ENCODE data around the gene DZIP1. TPM values are rescaled to one million over a fixed set of nuclear protein-coding genes. Genes with fewer than 3 reads are reported as not detected.
"Not testable (repeated sequence)": the region's sequence is repeated elsewhere in the genome, so short reads cannot be mapped to it uniquely, and the experiment has no call there.

Gene DZIP1
- total and polyA plus RNA-seq, 2 donors (not counting 1 experiment from before 2014, with no cell fraction given), result not detected

DNA sequence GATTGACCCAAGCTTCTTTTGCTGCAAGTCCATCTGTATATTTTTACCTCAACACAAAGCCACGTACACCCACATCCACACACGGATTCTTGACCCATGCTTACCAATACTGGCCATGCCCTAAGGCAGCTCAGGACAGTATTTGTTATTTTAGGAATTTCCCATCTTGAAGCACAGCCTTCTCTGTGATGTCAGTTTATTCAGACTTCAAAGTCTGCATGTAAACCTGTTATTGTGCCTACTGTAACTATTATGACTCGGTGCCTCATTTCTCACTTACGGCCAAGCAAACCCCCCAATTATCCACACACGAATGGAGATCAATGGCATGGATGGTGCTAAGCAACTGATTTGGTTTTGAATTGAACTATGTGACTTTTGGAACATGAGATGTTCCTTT is 74.5 kb downstream of the DZIP1 start:
- intact Hi-C loops (cut with micrococcal nuclease), result no loop called here
- Histone ChIP-seq H3K9ac (ENCODE audit: low read length) (no peak overlapping the region), H3K4me3 (ENCODE audit: control extremely low read depth in 1 of 5, extremely low read depth in 1 of 5, insufficient read depth in 1 of 5, low read depth in 2 of 5, low read length in 4 of 5) (no peak overlapping the region), H3K27ac (ENCODE audit: low read length in 2 of 2) (no peak overlapping the region), H3K27me3 (replicated peaks in 1 of 4; ENCODE audit: control extremely low read depth in 1 of 4, control insufficient read depth in 3 of 4, insufficient read depth in 4 of 4, low read length in 3 of 4) (no peaks in the 10 kb centered on the region), H3K4me1 (ENCODE audit: control insufficient read depth in 2 of 2, insufficient read depth in 2 of 2, low read length in 2 of 2) (no peaks in the 10 kb centered on the region), H3K9me3 (ENCODE audit: control extremely low read depth in 1 of 3, control insufficient read depth in 2 of 3, insufficient read depth in 1 of 3, low read length in 2 of 3) (no peaks in the 10 kb centered on the region), H3K4me2 (replicated peaks; ENCODE audit: low read depth, low read length, poor library complexity, severe bottlenecking) (no peak overlapping the region), H2AFZ (ENCODE audit: insufficient read depth, low read depth, low read length, poor library complexity, severe bottlenecking) (no peak overlapping the region), H4K20me1 (ENCODE audit: control insufficient read depth, insufficient read depth, low read length, poor library complexity, severe bottlenecking) (no peaks in the 10 kb centered on the region), H3K79me2 (ENCODE audit: control insufficient read depth, insufficient read depth, low read length) (no peaks in the 10 kb centered on the region), H3K36me3 (replicated peaks in 1 of 2; ENCODE audit: control extremely low read depth in 1 of 2, control insufficient read depth in 1 of 2, extremely low read depth in 1 of 2, insufficient read depth in 2 of 2, low read length in 1 of 2) (no peaks in the 10 kb centered on the region)
- ChIA-PET CTCF (no interaction called here), POLR2A (no interaction called here)
- ATAC-seq (ENCODE audit: low read depth) (no peak), DNase-seq (no peak)
- H3K27me3 Mint-ChIP-seq, result peaks cover 28% of the 10 kb centered on the region
- TF ChIP-seq, protein P1, sequence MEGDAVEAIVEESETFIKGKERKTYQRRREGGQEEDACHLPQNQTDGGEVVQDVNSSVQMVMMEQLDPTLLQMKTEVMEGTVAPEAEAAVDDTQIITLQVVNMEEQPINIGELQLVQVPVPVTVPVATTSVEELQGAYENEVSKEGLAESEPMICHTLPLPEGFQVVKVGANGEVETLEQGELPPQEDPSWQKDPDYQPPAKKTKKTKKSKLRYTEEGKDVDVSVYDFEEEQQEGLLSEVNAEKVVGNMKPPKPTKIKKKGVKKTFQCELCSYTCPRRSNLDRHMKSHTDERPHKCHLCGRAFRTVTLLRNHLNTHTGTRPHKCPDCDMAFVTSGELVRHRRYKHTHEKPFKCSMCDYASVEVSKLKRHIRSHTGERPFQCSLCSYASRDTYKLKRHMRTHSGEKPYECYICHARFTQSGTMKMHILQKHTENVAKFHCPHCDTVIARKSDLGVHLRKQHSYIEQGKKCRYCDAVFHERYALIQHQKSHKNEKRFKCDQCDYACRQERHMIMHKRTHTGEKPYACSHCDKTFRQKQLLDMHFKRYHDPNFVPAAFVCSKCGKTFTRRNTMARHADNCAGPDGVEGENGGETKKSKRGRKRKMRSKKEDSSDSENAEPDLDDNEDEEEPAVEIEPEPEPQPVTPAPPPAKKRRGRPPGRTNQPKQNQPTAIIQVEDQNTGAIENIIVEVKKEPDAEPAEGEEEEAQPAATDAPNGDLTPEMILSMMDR (IDR thresholded peaks at IDR 0.05), result no peak
- no peak for TF ChIP-seq EZH2 (IDR thresholded peaks at IDR 0.05; ENCODE audit: borderline replicate concordance, insufficient read depth, low read depth, low read length, poor library complexity, severe bottlenecking)
- no CpG with 5 or more reads among the region's 5 CpGs for WGBS (ENCODE audit: insufficient coverage)
- no peaks in the 10 kb centered on the region for H3K4me1 Mint-ChIP-seq
- peaks cover 3% of the 10 kb centered on the region for H3K9me3 Mint-ChIP-seq (ENCODE audit: insufficient read depth)
- no peak overlapping the region for H3K4me3 Mint-ChIP-seq
- H3K27ac Mint-ChIP-seq, result no peak overlapping the region

DNA sequence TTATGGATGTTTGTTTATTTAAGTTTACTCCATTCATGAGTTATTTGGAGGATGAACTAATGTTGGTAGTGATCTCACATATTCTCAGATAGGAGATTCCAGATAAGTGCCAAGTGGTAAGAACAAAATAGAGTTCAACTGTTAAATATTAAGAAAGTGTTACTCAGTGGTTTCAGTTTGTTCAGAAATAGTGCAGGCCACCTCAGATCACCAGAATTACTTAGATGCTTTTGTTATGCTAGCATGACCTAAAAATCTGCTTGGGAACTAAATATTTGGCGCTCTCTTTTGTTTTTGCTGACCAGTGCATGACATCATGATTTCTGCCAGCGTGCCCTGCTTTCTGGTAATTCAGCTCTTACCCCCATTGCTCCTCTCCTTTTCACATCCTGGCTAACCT is 76.4 kb downstream of the DZIP1 start:
- Histone ChIP-seq H3K9me3 (ENCODE audit: control extremely low read depth in 1 of 3, control insufficient read depth in 2 of 3, insufficient read depth in 1 of 3, low read length in 2 of 3) (no peaks in the 10 kb centered on the region), H3K27ac (ENCODE audit: low read length in 2 of 2) (no peak overlapping the region), H3K27me3 (replicated peaks in 1 of 4; ENCODE audit: control extremely low read depth in 1 of 4, control insufficient read depth in 3 of 4, insufficient read depth in 4 of 4, low read length in 3 of 4) (no peaks in the 10 kb centered on the region), H4K20me1 (ENCODE audit: control insufficient read depth, insufficient read depth, low read length, poor library complexity, severe bottlenecking) (no peaks in the 10 kb centered on the region), H3K4me1 (ENCODE audit: control insufficient read depth in 2 of 2, insufficient read depth in 2 of 2, low read length in 2 of 2) (no peaks in the 10 kb centered on the region), H3K79me2 (ENCODE audit: control insufficient read depth, insufficient read depth, low read length) (no peaks in the 10 kb centered on the region), H3K4me3 (ENCODE audit: control extremely low read depth in 1 of 5, extremely low read depth in 1 of 5, insufficient read depth in 1 of 5, low read depth in 2 of 5, low read length in 4 of 5) (no peak overlapping the region), H2AFZ (ENCODE audit: insufficient read depth, low read depth, low read length, poor library complexity, severe bottlenecking) (no peak overlapping the region), H3K36me3 (replicated peaks in 1 of 2; ENCODE audit: control extremely low read depth in 1 of 2, control insufficient read depth in 1 of 2, extremely low read depth in 1 of 2, insufficient read depth in 2 of 2, low read length in 1 of 2) (no peaks in the 10 kb centered on the region), H3K9ac (ENCODE audit: low read length) (no peak overlapping the region), H3K4me2 (replicated peaks; ENCODE audit: low read depth, low read length, poor library complexity, severe bottlenecking) (no peak overlapping the region)
- ChIA-PET CTCF (no interaction called here), POLR2A (no interaction called here)
- H3K27ac Mint-ChIP-seq, result no peak overlapping the region
- TF ChIP-seq, protein P1 (IDR thresholded peaks at IDR 0.05), result no peak
- TF ChIP-seq EZH2 (IDR thresholded peaks at IDR 0.05; ENCODE audit: borderline replicate concordance, insufficient read depth, low read depth, low read length, poor library complexity, severe bottlenecking), result no peak
- H3K4me1 Mint-ChIP-seq, result no peaks in the 10 kb centered on the region
- intact Hi-C loops (cut with micrococcal nuclease), result no loop called here
- 100% methylated on average over 1 of the region's 2 CpGs for WGBS (ENCODE audit: insufficient coverage)
- no peak overlapping the region for H3K4me3 Mint-ChIP-seq
- DNase-seq, result no peak
- peaks cover 3% of the 10 kb centered on the region for H3K9me3 Mint-ChIP-seq (ENCODE audit: insufficient read depth)
- no peak for ATAC-seq (ENCODE audit: low read depth)
- H3K27me3 Mint-ChIP-seq, result peaks cover 30% of the 10 kb centered on the region

DNA sequence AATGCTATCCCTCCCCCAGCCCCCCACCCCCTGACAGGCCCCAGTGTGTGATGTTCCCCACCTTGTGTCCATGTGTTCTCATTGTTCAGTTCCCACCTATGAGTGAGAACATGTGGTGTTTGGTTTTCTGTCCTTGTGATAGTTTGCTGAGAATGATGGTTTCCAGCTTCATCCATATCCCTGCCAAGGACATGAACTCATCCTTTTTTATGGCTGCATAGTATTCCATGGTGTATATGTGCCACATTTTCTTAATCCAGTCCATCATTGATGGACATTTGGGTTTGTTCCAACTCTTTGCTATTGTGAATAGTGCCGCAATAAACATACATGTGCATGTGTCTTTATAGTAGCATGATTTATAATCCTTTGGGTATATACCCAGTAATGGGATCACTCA is 78.7 kb downstream of the DZIP1 start:
- H3K4me1 ChIP-seq (ENCODE audit: control insufficient read depth in 2 of 2, insufficient read depth in 2 of 2, low read length in 2 of 2); ATAC-seq (ENCODE audit: low read depth); DNase-seq; H3K4me3 Mint-ChIP-seq; H3K9me3 Mint-ChIP-seq (ENCODE audit: insufficient read depth); H3K27me3 ChIP-seq (replicated peaks in 1 of 4; ENCODE audit: control extremely low read depth in 1 of 4, control insufficient read depth in 3 of 4, insufficient read depth in 4 of 4, low read length in 3 of 4); H3K79me2 ChIP-seq (ENCODE audit: control insufficient read depth, insufficient read depth, low read length); POLR2A ChIA-PET; H2AFZ ChIP-seq (ENCODE audit: insufficient read depth, low read depth, low read length, poor library complexity, severe bottlenecking); CTCF ChIA-PET; H4K20me1 ChIP-seq (ENCODE audit: control insufficient read depth, insufficient read depth, low read length, poor library complexity, severe bottlenecking); H3K27ac ChIP-seq (ENCODE audit: low read length in 2 of 2); H3K36me3 ChIP-seq (replicated peaks in 1 of 2; ENCODE audit: control extremely low read depth in 1 of 2, control insufficient read depth in 1 of 2, extremely low read depth in 1 of 2, insufficient read depth in 2 of 2, low read length in 1 of 2); H3K9ac ChIP-seq (ENCODE audit: low read length); intact Hi-C loops (cut with micrococcal nuclease); H3K4me2 ChIP-seq (replicated peaks; ENCODE audit: low read depth, low read length, poor library complexity, severe bottlenecking); H3K4me1 Mint-ChIP-seq; H3K4me3 ChIP-seq (ENCODE audit: control extremely low read depth in 1 of 5, extremely low read depth in 1 of 5, insufficient read depth in 1 of 5, low read depth in 2 of 5, low read length in 4 of 5); H3K27ac Mint-ChIP-seq; H3K9me3 ChIP-seq (ENCODE audit: control extremely low read depth in 1 of 3, control insufficient read depth in 2 of 3, insufficient read depth in 1 of 3, low read length in 2 of 3): not testable (repeated sequence)
- H3K27me3 Mint-ChIP-seq, result peaks cover 20% of the 10 kb centered on the region
- WGBS (ENCODE audit: insufficient coverage), result no CpG with 5 or more reads among the region's 1 CpG
